NCI-H1694 (cell line): Measurements from ENCODE around the gene OR2A2.

Experiments used
- DNase-seq: peaks from one replicate; lab custom pipeline; 2025; lab: John Stamatoyannopoulos, UW

The OR2A2 gene

GRCh38 chr7:144142187-144142586 lies 32.8 kb downstream of the OR2A2 start:
- DNase-seq = no peak

DNA sequence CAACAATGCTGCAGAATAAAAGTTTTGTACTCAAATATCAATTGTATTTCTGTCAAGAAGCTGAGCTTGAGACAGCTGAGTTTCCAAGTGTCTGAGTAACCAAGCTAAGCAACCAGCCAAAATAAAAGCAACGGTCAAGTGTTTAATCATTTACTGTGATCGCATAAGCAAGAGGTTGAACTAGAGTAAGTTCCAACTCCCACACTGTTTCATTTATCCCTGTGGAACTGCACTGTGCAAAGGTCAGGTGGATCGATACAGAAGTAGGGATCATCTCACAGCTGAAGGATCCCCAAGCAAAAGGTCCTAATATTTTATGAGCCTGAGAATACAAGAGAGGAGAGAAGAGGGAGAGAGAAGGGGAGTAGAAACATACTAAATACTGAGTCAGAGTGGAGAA lies 35.0 kb downstream of the OR2A2 start:
- DNase-seq = no peak

DNA sequence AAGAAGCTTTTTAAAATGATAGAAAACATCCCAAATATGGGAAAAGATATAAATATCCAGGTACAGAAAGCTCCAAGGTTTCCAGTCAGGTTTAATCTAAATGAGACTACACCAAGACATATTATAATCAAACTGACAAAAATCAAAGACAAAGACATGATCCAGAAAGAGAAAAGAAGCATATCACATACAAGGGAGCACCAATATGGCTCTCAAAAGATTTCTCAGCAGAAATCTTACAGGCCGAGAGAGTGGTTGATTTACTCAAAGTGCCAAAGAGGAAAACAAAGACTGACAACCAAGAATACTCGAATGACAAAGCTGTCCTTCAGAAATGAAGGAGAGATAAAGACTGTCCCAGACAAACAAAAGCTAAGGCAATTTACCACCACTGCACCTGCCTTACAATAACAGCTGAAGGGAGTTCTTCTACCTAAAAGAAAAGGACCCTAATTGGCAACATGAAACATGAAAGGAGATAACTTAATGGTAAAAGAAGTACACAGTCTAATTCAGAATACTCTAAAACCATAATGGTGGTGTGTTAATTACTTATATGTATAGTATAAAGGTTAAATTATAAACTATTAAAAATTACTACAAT lies 38.9 kb downstream of the OR2A2 start:
- no peak for DNase-seq

DNA sequence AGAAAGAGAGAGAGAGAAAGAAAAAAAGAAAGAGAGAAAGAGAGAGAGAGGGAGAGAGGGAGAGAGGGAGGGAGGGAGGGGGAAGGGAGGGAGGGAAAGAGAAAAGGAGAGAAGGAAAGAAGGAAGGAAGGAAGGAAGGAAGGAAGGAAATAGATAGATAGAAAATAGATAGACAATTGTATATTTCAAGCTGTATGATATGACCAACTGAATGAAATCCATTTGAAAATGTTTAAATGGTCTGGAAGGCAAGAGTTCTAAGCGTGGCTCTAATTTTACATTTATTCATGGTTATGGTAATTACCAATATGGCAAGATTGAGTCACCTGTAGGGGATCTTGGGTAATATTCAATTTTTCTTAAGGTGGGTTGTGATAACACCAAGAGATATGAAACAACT lies 49.5 kb downstream of the OR2A2 start:
- no peak for DNase-seq
